Neural crest cell (in vitro differentiated cells): ENCODE measurements around the gene PTPN20. TPM values are rescaled to one million over a fixed set of nuclear protein-coding genes. Genes with fewer than 3 reads are reported as not detected.

ENCODE experiments used
- DNase-seq: peaks from one replicate; pipeline ENCODE4 v3.0.0; 2021; ENCODE audit warnings: low read depth, mixed read lengths, low spot score
- H3K27ac Mint-ChIP-seq: one replicate; pipeline ENCODE4 v1.8.0; 2021; ENCODE audit warnings: mild to moderate bottlenecking, mixed read lengths; ENCODE audit not compliant: unreplicated experiment
- H3K27me3 Mint-ChIP-seq: 2 replicates; pipeline ENCODE4 v1.8.0; 2021; ENCODE audit warnings: low read depth, mild to moderate bottlenecking, mixed read lengths
- H3K36me3 Mint-ChIP-seq: 2 replicates; pipeline ENCODE4 v1.8.0; 2021; ENCODE audit warnings: low read depth, mild to moderate bottlenecking, mixed read lengths
- H3K4me1 Mint-ChIP-seq: 2 replicates; pipeline ENCODE4 v1.8.0; 2021; ENCODE audit warnings: mixed read lengths
- H3K4me3 Mint-ChIP-seq: one replicate; pipeline ENCODE4 v1.8.0; 2021; ENCODE audit warnings: mild to moderate bottlenecking, mixed read lengths
- H3K9me3 Mint-ChIP-seq: 2 replicates; pipeline ENCODE4 v1.8.0; 2021; ENCODE audit warnings: mixed read lengths
- total RNA-seq: library from RNA; stranded (reverse); gene quantifications from 2 replicates; pipeline ENCODE4 v1.2.1, GENCODE V29; 2021
- TF ChIP-seq, protein P1 (sequence below): fragments of 200-600 bp; sonication (generic); conservative IDR thresholded peaks from 2 replicates; pipeline ENCODE4 v1.5.0; 2021; ENCODE audit warnings: antibody characterized with exemption, mild to moderate bottlenecking

The PTPN20 gene
- total RNA-seq, 1 donor from 2014 or later: not detected

DNA sequence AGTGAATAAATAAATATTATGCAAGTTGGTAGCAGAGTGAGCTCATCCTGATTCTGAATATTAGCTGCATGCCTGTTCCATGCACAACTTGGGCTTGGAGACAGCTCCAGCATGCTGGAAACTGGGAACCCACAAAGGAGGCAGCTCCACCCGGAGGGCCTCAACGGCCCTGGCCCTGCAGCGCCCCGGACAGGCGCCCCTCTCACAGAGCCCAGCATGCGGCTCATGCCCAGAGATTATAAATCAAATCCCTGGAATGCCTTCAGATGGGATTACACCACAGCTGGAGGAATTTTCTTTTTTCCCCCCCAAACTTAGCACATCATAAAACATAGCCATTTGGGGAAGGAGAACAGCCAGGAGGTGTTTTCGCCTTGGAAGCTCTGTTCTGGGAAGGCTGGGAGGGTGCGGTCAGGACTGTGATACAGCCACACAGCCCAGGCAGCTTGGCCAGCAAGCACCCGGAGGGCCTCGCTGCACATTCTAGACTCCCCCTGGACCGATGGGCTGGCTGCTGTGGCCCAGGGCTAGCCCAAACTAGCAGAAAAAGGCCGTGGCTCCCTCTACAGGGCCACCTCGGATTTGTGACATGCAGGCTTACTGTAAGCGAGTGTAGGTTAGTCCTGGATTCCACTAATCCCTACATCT is 102.4 kb downstream of the PTPN20 start:
- Mint-ChIP-seq H3K9me3 (peaks cover 3% of the 10 kb centered on the region), H3K4me3 (no peak overlapping the region), H3K27me3 (peaks cover 2% of the 10 kb centered on the region), H3K27ac (no peak overlapping the region), H3K36me3 (no peaks in the 10 kb centered on the region), H3K4me1 (peaks cover 10% of the 10 kb centered on the region)
- TF ChIP-seq, protein P1, sequence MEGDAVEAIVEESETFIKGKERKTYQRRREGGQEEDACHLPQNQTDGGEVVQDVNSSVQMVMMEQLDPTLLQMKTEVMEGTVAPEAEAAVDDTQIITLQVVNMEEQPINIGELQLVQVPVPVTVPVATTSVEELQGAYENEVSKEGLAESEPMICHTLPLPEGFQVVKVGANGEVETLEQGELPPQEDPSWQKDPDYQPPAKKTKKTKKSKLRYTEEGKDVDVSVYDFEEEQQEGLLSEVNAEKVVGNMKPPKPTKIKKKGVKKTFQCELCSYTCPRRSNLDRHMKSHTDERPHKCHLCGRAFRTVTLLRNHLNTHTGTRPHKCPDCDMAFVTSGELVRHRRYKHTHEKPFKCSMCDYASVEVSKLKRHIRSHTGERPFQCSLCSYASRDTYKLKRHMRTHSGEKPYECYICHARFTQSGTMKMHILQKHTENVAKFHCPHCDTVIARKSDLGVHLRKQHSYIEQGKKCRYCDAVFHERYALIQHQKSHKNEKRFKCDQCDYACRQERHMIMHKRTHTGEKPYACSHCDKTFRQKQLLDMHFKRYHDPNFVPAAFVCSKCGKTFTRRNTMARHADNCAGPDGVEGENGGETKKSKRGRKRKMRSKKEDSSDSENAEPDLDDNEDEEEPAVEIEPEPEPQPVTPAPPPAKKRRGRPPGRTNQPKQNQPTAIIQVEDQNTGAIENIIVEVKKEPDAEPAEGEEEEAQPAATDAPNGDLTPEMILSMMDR: no peak
- DNase-seq: no peak

DNA sequence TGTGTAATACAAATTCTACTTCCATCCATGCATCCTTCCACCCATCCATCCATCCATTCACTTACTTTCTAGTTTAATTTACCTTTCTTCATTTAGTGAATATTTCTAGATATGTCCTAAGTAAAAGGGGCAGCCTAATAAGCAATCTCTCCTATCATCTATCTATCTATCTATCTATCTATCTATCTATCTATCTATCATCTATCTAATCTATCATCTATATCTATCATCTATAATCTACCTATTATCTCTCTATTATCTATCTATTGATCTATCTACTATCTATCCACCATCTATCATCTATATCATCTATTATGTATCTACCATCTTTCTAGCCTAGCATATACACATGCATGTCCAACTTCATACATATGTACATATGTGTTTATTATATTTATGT is 104.2 kb downstream of the PTPN20 start:
- TF ChIP-seq, protein P1: no peak
- H3K4me1 Mint-ChIP-seq: peaks cover 6% of the 10 kb centered on the region
- no peaks in the 10 kb centered on the region for H3K36me3 Mint-ChIP-seq
- no peak overlapping the region for H3K4me3 Mint-ChIP-seq
- H3K27me3 Mint-ChIP-seq: no peaks in the 10 kb centered on the region
- no peak overlapping the region for H3K27ac Mint-ChIP-seq
- H3K9me3 Mint-ChIP-seq: no peaks in the 10 kb centered on the region
- no peak for DNase-seq

DNA sequence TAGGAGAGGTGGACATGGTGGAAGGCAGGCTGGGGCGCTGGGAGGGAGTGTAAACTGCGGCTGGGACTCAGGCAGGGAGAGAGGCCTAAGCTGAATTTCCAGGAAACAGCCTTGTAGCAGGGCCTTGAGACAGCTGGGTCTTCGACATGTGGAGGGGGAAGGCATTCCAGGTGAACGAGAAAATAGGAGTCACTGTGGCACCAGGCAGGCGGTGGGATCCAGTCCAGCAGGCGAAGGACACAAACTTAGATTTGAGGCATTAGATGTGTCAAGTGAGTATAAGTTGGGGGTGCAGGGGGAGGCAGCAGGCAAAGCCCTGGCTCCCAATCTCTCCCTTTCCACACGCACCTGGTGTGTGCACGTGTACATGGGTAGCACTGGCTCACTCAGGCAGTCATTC is 105.3 kb downstream of the PTPN20 start:
- Mint-ChIP-seq H3K4me1 (peaks cover 6% of the 10 kb centered on the region), H3K27ac (no peak overlapping the region), H3K9me3 (no peaks in the 10 kb centered on the region), H3K27me3 (no peaks in the 10 kb centered on the region), H3K4me3 (no peak overlapping the region), H3K36me3 (no peaks in the 10 kb centered on the region)
- TF ChIP-seq, protein P1: no peak
- DNase-seq: no peak

DNA sequence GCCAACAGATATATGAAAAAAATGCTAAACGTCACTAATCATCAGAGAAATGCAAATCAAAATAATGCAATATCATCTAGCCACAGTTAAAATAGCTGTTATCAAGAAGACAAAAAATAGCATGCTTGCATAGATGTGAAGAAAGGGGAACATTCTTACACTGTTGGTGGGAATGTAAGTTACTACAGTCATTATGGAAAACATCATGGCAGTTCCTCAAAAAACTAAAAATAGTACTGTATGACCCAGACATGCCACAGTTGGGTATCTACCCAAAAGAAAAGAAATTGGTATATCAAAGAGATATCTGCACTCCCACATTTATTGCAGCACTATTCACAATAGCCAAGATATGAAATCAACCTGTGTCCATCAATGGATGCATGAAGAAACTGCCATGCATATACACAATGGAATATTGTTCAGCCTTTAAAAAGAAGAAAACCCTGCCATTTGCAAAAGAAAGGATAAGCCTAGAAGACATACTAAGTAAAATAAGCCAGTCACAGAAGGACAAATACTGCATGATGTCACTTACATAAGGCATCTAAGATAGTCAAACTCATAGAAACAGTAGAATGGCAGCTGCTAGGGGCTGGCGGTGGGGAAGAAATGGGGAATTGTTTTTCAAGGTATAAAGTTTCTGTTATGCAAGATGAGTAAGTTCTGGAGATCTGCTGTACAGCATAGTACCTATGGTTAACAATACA is 107.0 kb downstream of the PTPN20 start:
- no peaks in the 10 kb centered on the region for H3K4me1 Mint-ChIP-seq
- H3K36me3 Mint-ChIP-seq: no peaks in the 10 kb centered on the region
- no peak overlapping the region for H3K4me3 Mint-ChIP-seq
- H3K27ac Mint-ChIP-seq: no peak overlapping the region
- TF ChIP-seq, protein P1: no peak
- H3K9me3 Mint-ChIP-seq: no peaks in the 10 kb centered on the region
- no peaks in the 10 kb centered on the region for H3K27me3 Mint-ChIP-seq
- DNase-seq: no peak

DNA sequence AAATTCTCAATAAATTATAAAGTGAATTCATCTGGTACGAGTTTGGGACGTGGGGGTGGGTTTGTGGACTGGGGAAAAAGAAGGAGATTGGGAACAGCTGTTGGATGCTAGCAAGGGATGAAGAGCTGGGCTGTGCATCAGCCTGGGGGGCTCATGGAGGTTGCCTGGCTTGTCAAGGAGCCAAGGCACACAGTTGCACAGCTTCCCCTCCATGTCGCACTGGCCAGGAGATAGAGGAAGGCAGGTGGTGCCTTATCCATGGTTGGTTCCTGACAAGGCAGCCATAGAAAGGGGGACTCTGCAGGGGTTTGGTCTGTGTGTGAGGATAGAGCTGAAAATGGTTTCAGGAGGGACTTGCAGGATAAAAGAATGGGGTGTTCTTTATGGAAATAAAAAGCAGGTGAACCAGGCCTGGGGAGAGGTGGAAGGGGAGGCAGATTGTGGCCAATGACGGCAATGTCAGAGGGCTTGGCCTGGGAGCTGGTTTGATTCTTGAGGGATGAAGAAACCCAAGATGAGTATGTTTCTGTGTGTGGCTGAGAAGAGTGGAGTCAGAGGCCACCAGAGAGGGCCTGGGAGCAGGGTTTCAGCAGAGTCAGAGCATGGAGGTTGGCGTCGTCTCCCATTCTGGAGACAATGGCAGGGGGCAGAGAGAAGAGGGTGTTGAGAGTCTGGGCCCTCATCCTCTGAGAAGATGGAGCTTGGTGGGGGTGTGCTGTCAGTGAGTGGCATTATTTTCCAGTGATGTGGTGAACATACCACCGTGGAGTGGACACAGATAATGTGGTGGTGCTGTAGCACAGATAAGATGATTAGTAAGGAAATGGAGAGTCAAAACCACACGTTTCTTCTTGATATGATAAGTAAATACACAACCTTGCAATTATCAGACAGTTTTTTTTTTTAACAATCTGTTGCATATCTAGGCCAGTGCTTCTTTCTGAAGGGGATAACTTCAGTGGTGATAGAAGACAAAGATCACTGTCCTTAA is 108.2 kb downstream of the PTPN20 start:
- Mint-ChIP-seq H3K27me3 (no peaks in the 10 kb centered on the region), H3K4me3 (no peak overlapping the region), H3K9me3 (no peaks in the 10 kb centered on the region), H3K4me1 (peaks cover 7% of the 10 kb centered on the region), H3K36me3 (no peaks in the 10 kb centered on the region), H3K27ac (no peak overlapping the region)
- TF ChIP-seq, protein P1: no peak
- DNase-seq: no peak
